Measurements from ENCODE around the gene CFAP70. TPM values are rescaled to one million over a fixed set of nuclear protein-coding genes. Genes with fewer than 3 reads are reported as not detected.

CFAP70 gene
- total and polyA plus RNA-seq, 2 of the 8 experiments (the other 6 are each of a cell fraction or from before 2014, with no cell fraction given), result 0.21 to 0.30 TPM

DNA sequence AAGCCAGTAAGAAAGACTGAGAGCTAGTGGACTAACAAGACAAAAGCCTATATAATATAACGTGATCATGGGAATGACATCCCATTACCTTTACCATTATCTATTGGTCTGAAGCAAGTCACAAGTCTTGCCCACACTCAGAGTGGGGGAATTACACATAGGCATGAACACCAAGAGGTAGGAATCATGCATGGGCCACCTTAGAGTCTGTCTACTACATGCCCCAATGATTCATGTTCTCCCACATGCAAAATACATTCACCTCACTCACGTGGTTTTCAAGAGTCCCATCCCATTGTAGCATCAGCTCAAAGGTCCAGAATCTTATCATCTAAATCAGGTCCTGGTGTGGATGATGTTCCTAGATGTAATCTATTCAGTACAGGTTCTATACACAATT lies 141.0 kb downstream of the CFAP70 start:
- H3K36me3 ChIP-seq (ENCODE audit: control insufficient read depth in 2 of 4, insufficient read depth in 4 of 4, low read length in 3 of 4), result peaks cover 0 to 9% (median 1%) of the 10 kb centered on the region in 4 experiments; a peak in 3 of 8 replicates
- no peak overlapping the region for H2BK20ac ChIP-seq (ENCODE audit: low read length)
- no peaks in the 10 kb centered on the region for H3K79me1 ChIP-seq (ENCODE audit: low read depth, low read length)
- no peaks in the 10 kb centered on the region for H3K4me1 ChIP-seq (replicated peaks in 1 of 4; ENCODE audit: control insufficient read depth in 3 of 4, insufficient read depth in 4 of 4, low read length in 3 of 4)
- H4K20me1 ChIP-seq (replicated peaks in 1 of 2; ENCODE audit: control insufficient read depth in 1 of 2, insufficient read depth in 2 of 2, low read length in 2 of 2), result peaks cover 0 to 2% of the 10 kb centered on the region in 2 experiments
- no peak overlapping the region for H3K27ac ChIP-seq (ENCODE audit: low read depth, low read length)
- H3K23ac ChIP-seq (ENCODE audit: insufficient read length), result no peak overlapping the region
- no peak overlapping the region for H3K18ac ChIP-seq (ENCODE audit: extremely low read depth, low read length)
- no peak overlapping the region for H2BK12ac ChIP-seq (ENCODE audit: low read depth, low read length)
- no peaks in the 10 kb centered on the region for H3K23me2 ChIP-seq (ENCODE audit: low read depth, low read length)
- H3K79me2 ChIP-seq (ENCODE audit: control insufficient read depth in 1 of 2, insufficient read depth in 2 of 2, low read length in 2 of 2), result no peaks in the 10 kb centered on the region
- FAIRE-seq (no peak), DNase-seq (ENCODE audit: low read depth in 1 of 2, low spot score in 2 of 2) (no peak)
- H2AK5ac ChIP-seq (ENCODE audit: low read depth, low read length), result no peak overlapping the region
- H4K5ac ChIP-seq (ENCODE audit: insufficient read length, low read depth, low read length), result no peak overlapping the region
- H2BK120ac ChIP-seq (replicated peaks; ENCODE audit: low read depth, low read length), result no peak overlapping the region
- no peak overlapping the region for H2BK15ac ChIP-seq (ENCODE audit: low read length)
- no peaks in the 10 kb centered on the region for H3K9me3 ChIP-seq (ENCODE audit: insufficient read depth in 2 of 2, low read depth in 1 of 2, low read length in 1 of 2)
- H3K4ac ChIP-seq (replicated peaks; ENCODE audit: insufficient read length, low read depth, low read length), result no peak overlapping the region
- ChIA-PET POLR2A (ENCODE audit: partially characterized antibody) (interaction anchor here (0.6 to 2.1 kb wide), 3 partner anchors 27 to 1802 kb away, joined by 3 to 8 read pairs (median 3); partner anchors contain the start of gene DNAJC9), CTCF (ENCODE audit: partially characterized antibody) (interaction anchor here (1.0 to 2.7 kb wide), 8 partner anchors 9 to 853 kb away, joined by 3 to 8 read pairs (median 4); no protein-coding TSS in a partner anchor)
- WGBS, 2 experiments (ENCODE audit: extremely low coverage in 1 of 2, insufficient coverage in 1 of 2, insufficient read length in 1 of 2, insufficient replicate concordance in 2 of 2, low coverage in 1 of 2, low lambda C conversion rate in 2 of 2, missing lambda C conversion rate in 1 of 2), result 81% methylated on average over 2 of the region's 2 CpGs; no CpG with 5 or more reads in 1 of the 2 experiments
- no peak overlapping the region for H3K4me3 ChIP-seq (ENCODE audit: extremely low read depth in 1 of 4, insufficient read depth in 2 of 4, low read depth in 3 of 4, low read length in 4 of 4)
- no peak overlapping the region for H4K8ac ChIP-seq (ENCODE audit: extremely low read depth, insufficient read depth, low read length)
- H3K56ac ChIP-seq (replicated peaks; ENCODE audit: insufficient read length, low read depth, low read length), result no peak overlapping the region
- H2AFZ ChIP-seq (ENCODE audit: low read length), result no peak overlapping the region
- H3K14ac ChIP-seq (ENCODE audit: insufficient read length), result no peak overlapping the region
- H3K4me2 ChIP-seq (ENCODE audit: insufficient read depth in 1 of 2, low read depth in 2 of 2, low read length in 2 of 2), result no peak overlapping the region
- H2BK5ac ChIP-seq (ENCODE audit: low read depth, low read length), result no peak overlapping the region
- H4K91ac ChIP-seq (replicated peaks; ENCODE audit: insufficient read length, low read length), result no peak overlapping the region
- no peaks in the 10 kb centered on the region for H3K27me3 ChIP-seq (replicated peaks in 1 of 4; ENCODE audit: control insufficient read depth in 3 of 4, extremely low read depth in 1 of 4, insufficient read depth in 3 of 4, low read length in 3 of 4)
- H3K9ac ChIP-seq (replicated peaks in 1 of 4; ENCODE audit: extremely low read depth in 1 of 4, low read depth in 3 of 4, low read length in 3 of 4), result no peak overlapping the region
- TF ChIP-seq RBBP5 (IDR thresholded peaks at IDR 0.05; ENCODE audit: borderline replicate concordance, low read depth, low read length), result no peak
- no peak for TF ChIP-seq RXRA (IDR thresholded peaks at IDR 0.05; ENCODE audit: insufficient read depth, low read depth, low read length)
- no peak for TF ChIP-seq EP300 (IDR thresholded peaks at IDR 0.05; ENCODE audit: borderline replicate concordance in 1 of 2, low read depth in 2 of 2, low read length in 2 of 2)
- TF ChIP-seq CEBPB (IDR thresholded peaks at IDR 0.05; ENCODE audit: low read depth, low read length), result no peak
- TF ChIP-seq CTBP2 (IDR thresholded peaks at IDR 0.05; ENCODE audit: borderline replicate concordance, insufficient read depth, insufficient read length, low read length), result no peak
- no peak for TF ChIP-seq CBX8 (IDR thresholded peaks at IDR 0.05; ENCODE audit: borderline replicate concordance, low read depth, low read length)
- no peak for TF ChIP-seq EGR1 (IDR thresholded peaks at IDR 0.05; ENCODE audit: borderline replicate concordance, low read depth, low read length)
- no peak for TF ChIP-seq NRF1 (IDR thresholded peaks at IDR 0.05; ENCODE audit: low read depth, low read length)
- no peak for TF ChIP-seq MAFK (IDR thresholded peaks at IDR 0.05; ENCODE audit: low read depth, low read length)
